Measurements from ENCODE around the gene STYX.
"Not testable (repeated sequence)": the region's sequence is repeated elsewhere in the genome, so short reads cannot be mapped to it uniquely, and the experiment has no call there.

Gene STYX

GRCh38 chr14:52724360-52724644, 5.7 kb upstream of the STYX start:
- DNase-seq (ENCODE audit: low read depth) = no peak

- DNase-seq (ENCODE audit: low read depth) = not testable (repeated sequence)
These were observed 2.5 kb upstream of the STYX start for GRCh38 chr14:52727509-52727908.

DNA sequence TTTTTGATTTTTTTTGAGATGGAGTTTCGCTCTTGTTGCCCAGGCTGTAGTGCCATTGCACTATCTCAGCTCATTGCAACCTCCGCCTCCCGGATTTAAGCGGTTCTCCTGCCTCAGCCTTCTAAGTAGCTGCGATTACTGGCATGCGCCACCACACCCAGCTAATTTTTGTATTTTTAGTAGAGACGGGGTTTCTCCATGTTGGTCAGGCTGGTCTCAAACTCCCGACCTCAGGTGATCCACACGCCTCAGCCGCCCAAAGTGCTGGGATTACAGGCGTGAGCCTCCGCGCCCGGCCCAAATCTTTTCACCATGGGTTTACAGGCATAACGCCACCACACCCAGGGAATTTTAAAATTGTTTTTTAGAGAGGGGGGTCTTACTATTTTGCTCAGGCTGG, 931 bp upstream of the STYX start:
- DNase-seq (ENCODE audit: low read depth) = not testable (repeated sequence)

DNA sequence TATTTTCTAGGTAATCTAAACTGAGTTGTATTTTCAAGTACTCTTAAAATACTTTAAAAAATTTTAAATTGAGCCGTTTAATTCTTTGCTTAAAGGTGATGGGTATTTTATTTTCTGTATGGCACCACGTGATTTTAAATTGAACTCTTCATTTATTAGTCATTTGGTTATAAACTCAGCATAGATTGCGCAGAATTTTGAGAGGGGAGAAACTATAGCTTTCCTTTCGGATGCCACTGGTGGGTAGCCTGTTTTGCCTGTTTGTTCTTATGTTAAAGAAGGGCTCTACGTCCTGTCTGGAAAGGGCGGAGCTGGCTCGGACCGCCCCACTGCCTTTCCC, 411 bp upstream of the STYX start:
- no peak for DNase-seq (ENCODE audit: low read depth)

DNA sequence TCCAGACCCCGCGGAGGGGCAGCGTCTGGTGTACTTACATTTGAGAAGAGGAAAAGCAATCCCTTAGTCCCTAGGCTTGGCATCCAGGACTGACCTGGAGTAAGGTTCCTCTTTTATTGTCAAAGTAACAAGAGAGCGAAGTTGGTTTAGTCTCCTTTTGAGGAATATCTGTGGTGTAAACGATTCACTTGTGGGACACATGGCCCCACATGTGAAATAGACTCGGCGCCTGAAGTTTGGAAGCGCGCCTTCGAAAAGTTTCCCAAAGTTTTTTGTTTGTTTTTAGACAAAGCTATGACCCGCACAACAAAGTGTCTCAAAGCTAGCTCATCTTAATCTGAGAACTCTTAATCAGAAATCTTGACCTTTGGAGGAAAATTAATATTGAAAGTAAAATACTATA, 744 bp downstream of the STYX start:
- peak; percentile 25 for DNase-seq (ENCODE audit: low read depth)

DNA sequence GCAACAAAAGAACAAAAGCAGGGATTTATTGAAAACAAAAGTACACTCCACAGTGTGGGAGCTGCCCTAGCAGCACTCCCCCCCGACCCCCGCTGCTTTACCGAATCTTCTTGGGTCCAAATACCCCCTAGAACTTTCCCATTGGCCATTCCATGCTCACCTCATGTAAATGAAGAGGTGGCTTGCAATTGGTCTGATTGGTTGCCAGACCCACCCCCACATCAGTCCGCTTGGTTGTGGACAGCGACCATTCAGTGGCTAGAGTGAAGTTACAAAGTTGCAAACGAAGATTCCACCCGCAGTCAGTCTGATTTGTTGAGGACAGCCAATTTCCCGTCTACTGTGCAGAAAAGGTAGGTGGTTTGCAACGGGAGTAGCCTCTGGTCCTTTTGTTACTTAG, 3.9 kb downstream of the STYX start:
- DNase-seq (ENCODE audit: low read depth) = no peak

- DNase-seq (ENCODE audit: low read depth) = peak; percentile 25
These were observed 6.0 kb downstream of the STYX start for GRCh38 chr14:52735921-52736489.

- no peak for DNase-seq (ENCODE audit: low read depth)
These were observed 8.4 kb downstream of the STYX start for GRCh38 chr14:52738409-52738808.

DNA sequence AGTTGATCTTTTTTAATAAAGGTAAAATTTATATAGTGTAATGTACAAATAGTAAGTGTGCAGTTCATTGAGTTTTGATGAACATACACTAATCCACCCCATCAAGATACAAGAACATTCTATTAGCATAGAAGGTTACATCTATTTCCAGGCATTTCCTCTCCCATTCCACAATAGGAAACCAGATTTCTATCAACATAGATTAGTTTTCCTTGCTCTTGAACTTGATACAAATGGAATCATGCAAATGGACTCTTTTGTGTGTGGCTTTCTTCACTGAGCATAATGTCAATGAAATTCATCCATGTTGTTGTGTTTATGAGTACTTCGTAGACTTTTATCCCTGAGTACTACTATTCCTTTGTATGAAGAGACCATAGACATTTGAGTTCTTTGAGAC, 10.8 kb downstream of the STYX start:
- no peak for DNase-seq (ENCODE audit: low read depth)

DNA sequence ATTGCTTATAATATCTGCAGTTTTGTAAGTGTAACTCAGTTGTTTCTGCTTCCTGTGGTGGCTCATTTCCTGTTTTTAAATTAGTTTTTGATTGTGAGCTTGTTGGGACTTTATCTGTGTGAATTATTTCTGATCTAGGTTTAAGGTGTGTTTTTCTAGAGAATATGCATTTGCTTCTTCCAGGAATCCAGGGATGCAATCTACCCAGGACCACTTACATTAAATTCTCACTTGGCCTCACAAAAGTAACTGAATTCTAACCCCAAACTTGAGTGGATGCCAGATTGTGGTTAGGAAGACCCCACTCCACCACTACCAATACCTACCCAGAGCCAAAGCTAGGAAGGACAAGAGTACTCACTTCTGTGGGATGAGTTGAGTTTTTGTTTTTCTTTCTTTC, 11.9 kb downstream of the STYX start:
- no peak for DNase-seq (ENCODE audit: low read depth)

- DNase-seq (ENCODE audit: low read depth) = no peak
These were observed 18.8 kb downstream of the STYX start for GRCh38 chr14:52748647-52749292.

GRCh38 chr14:52755607-52756316, 25.8 kb downstream of the STYX start:
- DNase-seq (ENCODE audit: low read depth) = no peak

DNA sequence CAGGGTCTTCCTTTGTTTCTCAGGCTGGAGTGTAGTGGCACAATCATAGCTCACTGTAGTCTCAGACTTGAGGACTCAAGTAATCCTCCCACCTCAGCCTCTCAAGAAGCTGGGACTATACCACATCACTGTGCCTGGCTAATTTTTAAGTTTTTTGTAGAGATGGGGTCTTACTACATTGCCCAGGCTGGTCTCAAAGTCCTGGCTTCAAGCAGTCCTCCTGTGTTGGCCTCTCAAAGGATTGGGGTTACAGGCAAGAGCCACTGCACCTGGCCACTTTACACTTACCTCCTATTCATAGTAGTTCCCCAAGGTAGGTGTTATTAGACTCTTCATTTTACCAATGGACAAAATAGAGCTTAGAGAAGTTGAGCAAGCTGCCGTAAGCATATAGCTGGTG, 29.2 kb downstream of the STYX start:
- DNase-seq (ENCODE audit: low read depth) = no peak

DNA sequence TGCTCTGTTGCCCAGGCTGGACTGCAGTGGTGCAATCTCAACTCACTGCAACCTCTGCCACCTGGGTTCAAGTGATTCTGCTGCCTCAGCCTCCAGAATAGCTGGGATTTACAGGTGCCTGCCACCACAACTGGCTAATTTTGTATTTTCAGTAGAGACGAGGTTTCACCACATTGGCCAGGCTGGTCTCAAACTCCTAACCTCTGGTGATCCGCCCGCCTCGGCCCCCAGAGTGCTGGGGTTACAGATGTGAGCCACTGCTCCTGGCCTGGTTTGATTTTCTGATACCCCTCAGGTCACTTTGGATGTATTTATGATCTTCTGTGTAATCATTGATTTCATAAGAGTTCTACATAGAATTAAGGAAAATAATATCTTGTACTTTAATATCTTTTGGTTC, 33.0 kb downstream of the STYX start:
- DNase-seq (ENCODE audit: low read depth) = not testable (repeated sequence)

- no peak for DNase-seq (ENCODE audit: low read depth)
These were observed 37.3 kb downstream of the STYX start for GRCh38 chr14:52767058-52767833.

DNA sequence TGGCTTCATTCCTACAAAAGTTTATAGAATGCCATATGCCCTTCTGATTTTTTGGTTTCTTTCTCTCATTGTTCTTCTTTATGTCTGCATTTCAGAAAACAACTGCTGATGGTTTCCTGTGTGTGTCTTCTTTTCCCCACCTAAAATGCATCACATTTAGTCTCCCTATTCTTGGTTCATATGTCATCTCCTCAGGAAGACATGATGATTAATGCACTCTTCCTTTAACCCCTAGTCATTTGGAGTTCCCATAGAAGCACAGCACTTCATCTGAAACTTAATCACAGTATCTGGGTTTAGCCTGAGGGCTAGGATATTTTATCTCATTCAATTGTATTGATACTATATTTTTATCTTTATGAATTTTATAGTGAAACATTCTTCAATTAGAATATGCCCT, 39.9 kb downstream of the STYX start:
- peak; percentile 27 for DNase-seq (ENCODE audit: low read depth)

GRCh38 chr14:52776816-52777215, 46.9 kb downstream of the STYX start:
- DNase-seq (ENCODE audit: low read depth) = no peak

GRCh38 chr14:52778702-52779101, 48.7 kb downstream of the STYX start:
- no peak for DNase-seq (ENCODE audit: low read depth)

DNA sequence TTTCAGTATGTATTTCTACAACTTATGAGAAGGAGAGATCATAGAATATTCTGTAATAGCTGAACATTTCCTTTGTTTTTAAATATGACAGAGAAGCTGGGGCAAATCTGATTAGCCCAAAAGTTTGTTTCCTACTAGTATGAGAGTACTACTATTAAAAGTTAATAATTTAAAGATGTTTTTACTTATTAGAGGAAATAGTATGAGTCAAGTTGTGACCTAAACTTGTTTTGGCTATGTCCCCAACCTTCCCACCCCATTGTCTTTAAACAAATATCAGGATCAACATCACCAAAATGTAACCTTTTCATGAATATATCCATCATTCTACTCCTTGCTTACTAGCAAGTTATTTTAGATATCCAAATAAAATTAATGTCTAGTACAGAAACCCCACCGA, 50.9 kb downstream of the STYX start:
- DNase-seq (ENCODE audit: low read depth) = no peak

- no peak for DNase-seq (ENCODE audit: low read depth)
These were observed 51.7 kb downstream of the STYX start for GRCh38 chr14:52781629-52782028.

DNA sequence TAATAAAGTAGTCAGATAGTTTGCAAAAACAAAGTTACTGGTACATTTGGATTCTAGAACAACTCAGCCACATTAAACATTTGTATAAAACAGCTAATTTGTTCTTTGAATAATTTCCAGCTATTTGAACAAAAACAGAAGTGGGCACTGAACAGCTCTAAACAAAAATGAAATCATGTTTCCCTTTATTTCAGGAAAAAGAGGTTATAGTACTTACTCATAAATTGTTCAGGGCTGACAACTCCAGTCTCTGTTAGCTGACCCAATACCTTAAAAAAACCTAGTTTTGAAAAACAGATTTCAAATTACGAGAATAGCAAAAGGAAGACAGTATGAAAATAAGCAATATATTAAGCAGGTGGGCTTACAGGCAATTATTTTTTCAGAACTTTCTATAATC, 53.2 kb downstream of the STYX start:
- no peak for DNase-seq (ENCODE audit: low read depth)

GRCh38 chr14:52786887-52787286, 56.9 kb downstream of the STYX start:
- DNase-seq (ENCODE audit: low read depth) = no peak

DNA sequence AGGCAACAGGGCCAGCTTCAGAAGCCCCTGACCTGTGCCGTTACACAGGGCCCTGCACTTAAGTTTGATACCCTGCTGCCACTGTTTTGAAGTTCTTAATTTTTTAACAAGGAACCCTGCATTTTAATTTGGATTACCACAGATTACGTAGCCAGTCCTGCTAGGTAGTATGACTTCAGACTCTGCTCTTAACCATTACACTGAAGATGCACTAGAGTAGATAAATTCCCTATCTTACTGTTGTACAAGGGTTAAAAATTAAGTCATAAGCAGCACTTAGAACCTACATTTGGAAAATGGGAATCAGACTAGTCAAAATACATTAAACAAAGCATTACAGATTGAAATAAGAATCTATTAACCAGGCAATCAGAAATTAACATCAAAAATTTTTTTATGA, 59.2 kb downstream of the STYX start:
- no peak for DNase-seq (ENCODE audit: low read depth)
